Endothelial cell of umbilical vein (primary cell): ENCODE measurements around the gene FYCO1.

Source experiments
- CTCF ChIP-seq, 2 donors: IDR thresholded peaks; 1 replicate in 1 of 2; 2 replicates in 1 of 2; pipeline ENCODE4 v1.5.1; 2011; ENCODE audit warnings: low read length in 2 of 2, mild to moderate bottlenecking in 2 of 2, moderate library complexity in 2 of 2, control low read depth in 1 of 2, inconsistent platforms in 1 of 2, low read depth in 1 of 2; ENCODE audit not compliant: insufficient read depth in 1 of 2; ENCODE audit errors: extremely low read depth in 1 of 2
- POLR2AphosphoS5 ChIP-seq: IDR thresholded peaks from 2 replicates; pipeline ENCODE4 v1.6.1; 2012; ENCODE audit warnings: low read depth, mild to moderate bottlenecking, control low read depth, low read length, moderate library complexity; ENCODE audit not compliant: insufficient read depth

GRCh38 chr3:46017720-46018119, 22.1 kb upstream of the FYCO1 start:
- TF ChIP-seq CTCF (IDR thresholded peaks at IDR 0.05; ENCODE audit: extremely low read depth in 1 of 2, insufficient read depth in 1 of 2, low read depth in 1 of 2, low read length in 2 of 2): no peak
- no peak for TF ChIP-seq POLR2AphosphoS5
